Fibroblast of lung (primary cell): Measurements from ENCODE around the gene ZNF776. TPM values are rescaled to one million over a fixed set of nuclear protein-coding genes. Genes with fewer than 3 reads are reported as not detected.

Source experiments
- DNase-seq, 2 donors: peaks; one replicate each; pipeline versions ENCODE4 v3.0.0 to v3.0.0-alpha.2; 2010; ENCODE audit warnings: low read depth in 2 of 2
- H2AFZ ChIP-seq: 2 replicates; pipeline ENCODE4 v1.5.1; 2012; ENCODE audit warnings: low read length, control low read depth, inconsistent platforms
- H3K27ac ChIP-seq: 2 replicates; pipeline ENCODE4 v1.5.1; 2011; ENCODE audit warnings: low read length, control low read depth; ENCODE audit not compliant: insufficient read depth
- H3K27me3 ChIP-seq: 2 replicates; pipeline ENCODE4 v1.5.1; 2011; ENCODE audit warnings: mild to moderate bottlenecking, low read length; ENCODE audit not compliant: control insufficient read depth, insufficient read depth
- H3K36me3 ChIP-seq: 2 replicates; pipeline ENCODE4 v1.5.1; 2011; ENCODE audit warnings: low read length; ENCODE audit not compliant: control insufficient read depth, insufficient read depth
- H3K4me1 ChIP-seq: 2 replicates; pipeline ENCODE4 v1.5.1; 2011; ENCODE audit warnings: low read length; ENCODE audit not compliant: control insufficient read depth, insufficient read depth; ENCODE audit errors: extremely low read depth
- H3K4me2 ChIP-seq: 2 replicates; pipeline ENCODE4 v1.5.1; 2011; ENCODE audit warnings: low read length, control low read depth; ENCODE audit not compliant: insufficient read depth; ENCODE audit errors: extremely low read depth
- H3K4me3 ChIP-seq, 4 experiments: fragments of 200-600 bp in 1 of 4; sonication (generic) in 1 of 4; replicated peaks in 1 of 4; 2 replicates each; pipeline ENCODE4 v1.5.1; 2011 to 2016; ENCODE audit warnings: low read length in 4 of 4, low read depth in 3 of 4, mild to moderate bottlenecking in 3 of 4, control low read depth in 2 of 4, inconsistent platforms in 1 of 4, mixed read lengths in 1 of 4; ENCODE audit not compliant: insufficient read depth in 1 of 4; ENCODE audit errors: control extremely low read depth in 1 of 4
- H3K79me2 ChIP-seq: 2 replicates; pipeline ENCODE4 v1.5.1; 2012; ENCODE audit warnings: mild to moderate bottlenecking, low read length, inconsistent platforms; ENCODE audit not compliant: control insufficient read depth, insufficient read depth
- H3K9ac ChIP-seq: 2 replicates; pipeline ENCODE4 v1.5.1; 2011; ENCODE audit warnings: mild to moderate bottlenecking, low read length, control low read depth; ENCODE audit not compliant: insufficient read depth
- H3K9me3 ChIP-seq: 2 replicates; pipeline ENCODE4 v1.5.1; 2012; ENCODE audit warnings: low read depth, low read length; ENCODE audit not compliant: control insufficient read depth, insufficient read depth
- H4K20me1 ChIP-seq: 2 replicates; pipeline ENCODE4 v1.5.1; 2011; ENCODE audit warnings: low read length; ENCODE audit not compliant: control insufficient read depth, insufficient read depth; ENCODE audit errors: extremely low read depth
- CTCF ChIP-seq, 2 donors: IDR thresholded peaks in 1 of 2; conservative IDR thresholded peaks in 1 of 2; 1 replicate in 1 of 2; 2 replicates in 1 of 2; pipeline ENCODE4 v1.5.1; 2011 to 2012; ENCODE audit warnings: low read length in 2 of 2, control low read depth in 1 of 2, inconsistent platforms in 1 of 2, low read depth in 1 of 2, mild to moderate bottlenecking in 1 of 2
- EZH2 ChIP-seq: IDR thresholded peaks from 2 replicates; pipeline ENCODE4 v1.5.1; 2012; ENCODE audit warnings: low read length, control low read depth, mild to moderate bottlenecking; ENCODE audit errors: missing control alignments
- polyA plus RNA-seq, 2 donors: library from polyadenylated mRNA; depleted of rRNA in 1 of 2; stranded (reverse) in 1 of 2; unstranded in 1 of 2; fragments of >200 nt; gene quantifications; 2 replicates each; pipeline ENCODE4 v1.2.1, GENCODE V29; 2011 to 2012; ENCODE audit warnings: missing spikeins in 1 of 2
- total RNA-seq: library from RNA; depleted of rRNA; stranded (reverse); fragments of >200 nt; gene quantifications from 2 replicates; pipeline ENCODE4 v1.2.1, GENCODE V29; 2014

ZNF776 gene
- total and polyA plus RNA-seq, 2 donors (not counting 1 experiment from before 2014, with no cell fraction given): 7.8 to 20.0 TPM

DNA sequence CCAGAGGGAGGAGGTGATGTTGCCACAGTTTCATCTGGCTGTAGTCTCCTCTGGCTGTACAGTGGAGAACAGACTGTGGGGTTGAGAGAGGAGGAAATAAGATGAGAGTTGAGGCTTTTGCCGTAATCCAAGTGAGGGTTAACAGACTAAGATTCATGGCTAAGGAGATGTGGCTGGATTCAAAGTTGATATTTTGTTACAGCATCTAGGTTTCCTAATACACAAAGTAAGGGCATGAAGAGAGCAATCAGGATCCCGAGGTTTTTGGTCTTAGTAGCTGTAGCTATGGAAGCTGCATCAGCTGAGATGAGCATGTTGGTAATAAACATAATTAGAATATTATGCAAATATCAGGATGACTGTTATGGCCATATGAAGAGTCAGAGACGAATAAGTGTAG lies 1.4 kb downstream of the ZNF776 start:
- DNase-seq: no peak
- Histone ChIP-seq H4K20me1 (no peaks in the 10 kb centered on the region), H3K27me3 (no peaks in the 10 kb centered on the region), H3K9ac (no peak overlapping the region), H2AFZ (no peak overlapping the region), H3K4me1 (peaks cover 3% of the 10 kb centered on the region), H3K4me3 (peak overlapping the region; percentile 21 to 98 (median 84)), H3K27ac (no peak overlapping the region), H3K4me2 (peak overlapping the region; percentile 92), H3K9me3 (peaks cover 1% of the 10 kb centered on the region), H3K79me2 (peaks cover 21% of the 10 kb centered on the region), H3K36me3 (peaks cover 7% of the 10 kb centered on the region)
- TF ChIP-seq EZH2 (no peak), CTCF (conservative IDR thresholded peaks at IDR 0.05 in 1 of 2, IDR thresholded peaks at IDR 0.05 in 1 of 2; ENCODE audit: low read depth in 1 of 2, low read length in 2 of 2) (no peak)

DNA sequence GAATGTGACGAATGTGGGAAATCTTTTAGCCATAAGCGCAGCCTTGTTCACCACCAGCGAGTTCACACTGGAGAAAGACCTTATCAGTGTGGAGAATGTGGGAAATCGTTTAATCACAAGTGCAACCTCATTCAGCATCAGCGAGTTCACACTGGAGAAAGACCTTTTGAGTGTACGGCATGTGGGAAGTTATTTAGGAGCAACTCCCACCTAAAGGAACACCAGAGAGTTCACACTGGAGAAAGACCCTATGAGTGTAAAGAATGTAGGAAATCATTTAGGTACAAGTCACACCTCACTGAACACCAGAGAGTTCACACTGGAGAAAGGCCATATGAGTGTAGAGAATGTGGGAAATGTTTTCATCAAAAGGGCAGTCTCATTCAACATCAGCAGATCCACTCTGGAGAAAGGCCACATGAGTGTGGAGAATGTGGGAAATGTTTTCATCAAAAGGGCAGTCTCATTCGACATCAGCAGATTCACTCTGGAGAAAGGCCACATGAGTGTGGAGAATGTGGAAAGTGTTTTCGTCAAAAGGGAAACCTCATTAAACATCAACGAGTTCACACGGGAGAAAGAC lies 7.6 kb downstream of the ZNF776 start:
- no peak for DNase-seq
- Histone ChIP-seq H2AFZ (no peak overlapping the region), H3K27me3 (no peaks in the 10 kb centered on the region), H3K36me3 (peaks cover 21% of the 10 kb centered on the region), H3K9me3 (peaks cover 10% of the 10 kb centered on the region), H3K4me2 (no peak overlapping the region), H3K79me2 (peaks cover 3% of the 10 kb centered on the region), H3K27ac (no peak overlapping the region), H3K9ac (no peak overlapping the region), H3K4me3 (no peak overlapping the region), H4K20me1 (no peaks in the 10 kb centered on the region), H3K4me1 (no peaks in the 10 kb centered on the region)
- TF ChIP-seq CTCF (conservative IDR thresholded peaks at IDR 0.05 in 1 of 2, IDR thresholded peaks at IDR 0.05 in 1 of 2; ENCODE audit: low read depth in 1 of 2, low read length in 2 of 2): no peak
- no peak for TF ChIP-seq EZH2

- no peak overlapping the region for H3K9ac ChIP-seq
- no peak for DNase-seq
- H2AFZ ChIP-seq: no peak overlapping the region
- H4K20me1 ChIP-seq: no peaks in the 10 kb centered on the region
- no peaks in the 10 kb centered on the region for H3K79me2 ChIP-seq
- TF ChIP-seq CTCF (conservative IDR thresholded peaks at IDR 0.05 in 1 of 2, IDR thresholded peaks at IDR 0.05 in 1 of 2; ENCODE audit: low read depth in 1 of 2, low read length in 2 of 2) (no peak), EZH2 (no peak)
- H3K4me3 ChIP-seq: no peak overlapping the region
- no peaks in the 10 kb centered on the region for H3K27me3 ChIP-seq
- no peak overlapping the region for H3K27ac ChIP-seq
- no peak overlapping the region for H3K4me2 ChIP-seq
- H3K36me3 ChIP-seq: peaks cover 28% of the 10 kb centered on the region
- peaks cover 10% of the 10 kb centered on the region for H3K9me3 ChIP-seq
- no peaks in the 10 kb centered on the region for H3K4me1 ChIP-seq
Observed at GRCh38 chr19:57755031-57755430, 8.4 kb downstream of the ZNF776 start.
